Activated CD8-positive, alpha-beta memory T cell treated with anti-CD3 and anti-CD28 coated beads, Interleukin-2, amount 10 ng/mL, durations not matched to agents 7 days and 5 days (primary cell): Measurements from ENCODE around the gene GDF10. TPM values are rescaled to one million over a fixed set of nuclear protein-coding genes. Genes with fewer than 3 reads are reported as not detected.

ENCODE experiments used
- ATAC-seq: fragments of 150-1000 bp; cut with Tn5 transposase; one replicate; pipeline ENCODE4 v1.10.0; 2021; ENCODE audit warnings: moderate library complexity
- CTCF ChIA-PET: fragments of 350-600 bp; sonication (Branson Sonifier 250); formaldehyde crosslinking; loops from one replicate; lab custom pipeline; 2021; ENCODE audit warnings: antibody characterized with exemption; lab: Charles Lee
- DNase-seq: peaks from one replicate; pipeline ENCODE4 v3.0.0-alpha.2; 2020
- H3K27ac Mint-ChIP-seq: one replicate; pipeline ENCODE4 v1.8.0; 2021; ENCODE audit warnings: mild to moderate bottlenecking, mixed read lengths
- H3K27me3 Mint-ChIP-seq: one replicate; pipeline ENCODE4 v1.8.0; 2021; ENCODE audit warnings: mixed read lengths
- H3K36me3 Mint-ChIP-seq: one replicate; pipeline ENCODE4 v1.8.0; 2021; ENCODE audit warnings: mild to moderate bottlenecking, mixed read lengths
- H3K4me1 Mint-ChIP-seq: one replicate; pipeline ENCODE4 v1.8.0; 2021; ENCODE audit warnings: mixed read lengths
- H3K4me3 Mint-ChIP-seq: one replicate; pipeline ENCODE4 v1.8.0; 2021; ENCODE audit warnings: mild to moderate bottlenecking, moderate library complexity, mixed read lengths
- H3K9me3 Mint-ChIP-seq: one replicate; pipeline ENCODE4 v1.8.0; 2022; ENCODE audit warnings: low read depth, mixed read lengths
- total RNA-seq, 2 experiments: library from RNA; stranded (reverse); gene quantifications; one replicate each; pipeline ENCODE4 v1.2.3, GENCODE V29; 2021

The GDF10 gene
- total RNA-seq, 2 experiments from 2014 or later = 0.45 TPM; not detected in 1

DNA sequence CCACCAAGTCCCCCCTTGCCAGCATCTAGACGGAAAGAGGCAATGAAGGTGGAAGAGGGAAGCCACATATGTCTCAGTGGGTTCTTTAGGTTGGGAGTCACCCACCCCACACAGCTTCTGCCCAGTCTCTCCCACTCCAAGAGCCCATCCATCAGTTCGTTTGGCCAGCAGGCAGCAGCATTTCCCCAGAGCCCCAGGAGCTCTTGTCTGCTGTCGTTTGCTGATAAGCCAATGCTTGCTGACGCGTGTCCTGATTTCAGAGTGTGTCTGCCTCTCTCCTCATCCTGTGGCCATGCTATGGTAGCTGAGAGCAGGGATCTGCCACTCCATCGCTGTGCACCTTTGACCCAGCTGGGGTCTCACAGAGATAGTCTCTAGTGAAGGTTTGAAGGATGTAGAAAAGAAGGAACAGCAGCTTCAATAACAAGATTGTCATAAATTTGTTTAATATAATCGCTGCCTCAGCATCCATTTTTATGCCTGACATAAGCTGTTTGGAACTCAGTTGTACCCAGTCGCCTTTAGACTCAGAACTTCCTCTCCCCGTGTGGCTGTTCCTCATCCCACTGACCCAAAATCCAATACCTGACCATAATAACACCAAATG lies 39.4 kb upstream of the GDF10 start:
- H3K27ac Mint-ChIP-seq = peak overlapping the region; percentile 61
- DNase-seq = peak; percentile 39
- peaks cover 5% of the 10 kb centered on the region for H3K36me3 Mint-ChIP-seq
- H3K27me3 Mint-ChIP-seq = no peaks in the 10 kb centered on the region
- peaks cover under 1% of the 10 kb centered on the region for H3K9me3 Mint-ChIP-seq
- no peak for ATAC-seq
- H3K4me3 Mint-ChIP-seq = no peak overlapping the region
- CTCF ChIA-PET = no interaction called here
- peaks cover 45% of the 10 kb centered on the region for H3K4me1 Mint-ChIP-seq

GRCh38 chr10:47261121-47261520 lies 38.9 kb upstream of the GDF10 start:
- ATAC-seq (peak; percentile 49), DNase-seq (peak; percentile 55)
- Mint-ChIP-seq H3K9me3 (peaks cover 4% of the 10 kb centered on the region), H3K4me1 (peaks cover 45% of the 10 kb centered on the region), H3K4me3 (no peak overlapping the region), H3K27me3 (no peaks in the 10 kb centered on the region), H3K27ac (peak overlapping the region; percentile 61), H3K36me3 (peaks cover 7% of the 10 kb centered on the region)
- CTCF ChIA-PET = interaction anchor here (0.7 kb wide), 1 partner anchor 51 kb away, joined by 3 read pairs; no protein-coding TSS in a partner anchor

GRCh38 chr10:47261556-47261955 lies 38.4 kb upstream of the GDF10 start:
- no peak for ATAC-seq
- Mint-ChIP-seq H3K27ac (peak overlapping the region; percentile 31), H3K36me3 (peaks cover 7% of the 10 kb centered on the region), H3K9me3 (peaks cover 4% of the 10 kb centered on the region), H3K27me3 (no peaks in the 10 kb centered on the region), H3K4me3 (no peak overlapping the region), H3K4me1 (peaks cover 43% of the 10 kb centered on the region)
- CTCF ChIA-PET = interaction anchor here (0.7 kb wide), 1 partner anchor 50 kb away, joined by 3 read pairs; no protein-coding TSS in a partner anchor
- peak; percentile 30 for DNase-seq

DNA sequence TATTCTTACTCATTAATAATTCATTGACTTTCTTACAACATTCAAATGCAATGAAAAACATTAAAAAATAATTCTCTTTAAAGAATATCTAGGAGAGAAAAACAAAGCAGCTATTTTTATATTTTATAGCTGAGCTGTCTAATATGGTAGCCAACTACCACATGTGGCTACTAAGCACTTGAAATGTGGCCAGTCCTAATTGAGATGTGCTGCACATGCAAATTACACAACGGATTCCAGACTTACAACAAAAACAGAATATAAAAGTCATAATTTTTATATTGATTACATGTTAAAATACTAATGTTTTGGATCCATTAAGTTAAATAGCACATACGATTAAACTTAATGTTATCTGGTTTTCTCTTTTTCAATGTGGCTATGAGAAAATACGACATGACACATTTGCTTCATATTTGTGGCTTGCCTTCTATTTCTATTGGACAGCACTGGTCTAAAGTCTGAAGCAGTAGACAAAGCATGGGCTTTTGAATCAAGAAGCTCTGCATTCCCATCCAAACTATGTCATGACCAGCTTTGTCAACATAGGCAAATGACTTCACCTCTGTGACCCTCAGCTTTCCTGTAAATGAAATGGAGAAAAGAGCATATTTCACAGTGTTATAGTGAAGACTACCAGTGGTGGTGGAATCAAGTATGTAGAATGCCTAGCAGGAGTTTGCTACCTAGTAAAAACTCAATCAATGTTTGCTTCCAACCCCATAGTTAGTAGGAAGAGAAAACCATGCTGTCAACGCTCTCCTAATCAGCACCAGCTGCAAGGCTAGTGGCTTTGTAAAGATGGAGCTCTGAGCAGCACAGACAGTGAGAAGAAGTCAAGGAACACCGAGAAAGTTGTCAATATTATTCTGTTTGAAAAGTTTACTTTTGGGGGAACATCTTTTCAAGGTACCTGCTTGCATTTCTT lies 37.1 kb upstream of the GDF10 start:
- H3K9me3 Mint-ChIP-seq = peaks cover 4% of the 10 kb centered on the region
- DNase-seq (no peak), ATAC-seq (no peak)
- H3K4me3 Mint-ChIP-seq = no peak overlapping the region
- H3K4me1 Mint-ChIP-seq = peaks cover 30% of the 10 kb centered on the region
- CTCF ChIA-PET = no interaction called here
- H3K27me3 Mint-ChIP-seq = no peaks in the 10 kb centered on the region
- H3K36me3 Mint-ChIP-seq = peaks cover 5% of the 10 kb centered on the region
- H3K27ac Mint-ChIP-seq = no peak overlapping the region

- CTCF ChIA-PET = no interaction called here
- Mint-ChIP-seq H3K4me1 (peaks cover 27% of the 10 kb centered on the region), H3K27ac (no peak overlapping the region), H3K36me3 (peaks cover 5% of the 10 kb centered on the region), H3K4me3 (no peak overlapping the region), H3K27me3 (no peaks in the 10 kb centered on the region), H3K9me3 (peaks cover 4% of the 10 kb centered on the region)
- DNase-seq (peak; percentile 61), ATAC-seq (peak; percentile 81)
Measured at GRCh38 chr10:47264797-47265281, 35.2 kb upstream of the GDF10 start.

- H3K4me1 Mint-ChIP-seq = peaks cover 13% of the 10 kb centered on the region
- H3K27ac Mint-ChIP-seq = no peak overlapping the region
- peaks cover 3% of the 10 kb centered on the region for H3K36me3 Mint-ChIP-seq
- no peak for ATAC-seq
- peaks cover 4% of the 10 kb centered on the region for H3K9me3 Mint-ChIP-seq
- H3K4me3 Mint-ChIP-seq = no peak overlapping the region
- CTCF ChIA-PET = no interaction called here
- DNase-seq = peak; percentile 33
- no peaks in the 10 kb centered on the region for H3K27me3 Mint-ChIP-seq
Measured at GRCh38 chr10:47266602-47267001, 33.4 kb upstream of the GDF10 start.

DNA sequence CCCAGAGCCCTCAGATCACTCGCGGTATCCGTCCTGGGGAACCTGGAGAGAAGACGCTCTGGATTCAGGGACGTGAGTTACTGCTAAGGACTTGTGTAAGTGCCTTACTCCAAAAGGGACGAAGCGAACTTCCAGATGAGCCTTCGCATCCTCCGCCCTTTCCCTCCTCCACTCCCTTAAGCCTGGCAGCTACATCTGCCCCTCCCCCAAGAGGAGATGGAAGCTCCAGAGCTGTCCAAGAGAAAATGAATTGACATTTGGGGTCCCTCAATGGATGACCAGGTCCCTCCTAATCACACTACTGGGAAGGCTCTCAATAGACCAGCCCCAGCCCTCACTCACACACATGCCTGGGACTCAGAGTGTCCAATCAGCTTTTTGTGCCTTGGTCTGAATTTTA lies 31.3 kb upstream of the GDF10 start:
- peaks cover 2% of the 10 kb centered on the region for H3K27me3 Mint-ChIP-seq
- no peak overlapping the region for H3K4me3 Mint-ChIP-seq
- CTCF ChIA-PET = interaction anchor here (2.1 kb wide), 1 partner anchor 10 kb away, joined by 6 read pairs; no protein-coding TSS in a partner anchor
- peak; percentile 37 for DNase-seq
- peaks cover 11% of the 10 kb centered on the region for H3K4me1 Mint-ChIP-seq
- H3K27ac Mint-ChIP-seq = no peak overlapping the region
- ATAC-seq = no peak
- H3K9me3 Mint-ChIP-seq = peaks cover 6% of the 10 kb centered on the region
- H3K36me3 Mint-ChIP-seq = peaks cover 6% of the 10 kb centered on the region

GRCh38 chr10:47269294-47269693 lies 30.7 kb upstream of the GDF10 start:
- H3K4me3 Mint-ChIP-seq = no peak overlapping the region
- CTCF ChIA-PET = interaction anchor here (2.1 kb wide), 1 partner anchor 9 kb away, joined by 6 read pairs; no protein-coding TSS in a partner anchor
- H3K36me3 Mint-ChIP-seq = peaks cover 6% of the 10 kb centered on the region
- ATAC-seq (no peak), DNase-seq (no peak)
- peaks cover 7% of the 10 kb centered on the region for H3K9me3 Mint-ChIP-seq
- H3K27ac Mint-ChIP-seq = no peak overlapping the region
- H3K27me3 Mint-ChIP-seq = peaks cover 2% of the 10 kb centered on the region
- peaks cover 9% of the 10 kb centered on the region for H3K4me1 Mint-ChIP-seq

DNA sequence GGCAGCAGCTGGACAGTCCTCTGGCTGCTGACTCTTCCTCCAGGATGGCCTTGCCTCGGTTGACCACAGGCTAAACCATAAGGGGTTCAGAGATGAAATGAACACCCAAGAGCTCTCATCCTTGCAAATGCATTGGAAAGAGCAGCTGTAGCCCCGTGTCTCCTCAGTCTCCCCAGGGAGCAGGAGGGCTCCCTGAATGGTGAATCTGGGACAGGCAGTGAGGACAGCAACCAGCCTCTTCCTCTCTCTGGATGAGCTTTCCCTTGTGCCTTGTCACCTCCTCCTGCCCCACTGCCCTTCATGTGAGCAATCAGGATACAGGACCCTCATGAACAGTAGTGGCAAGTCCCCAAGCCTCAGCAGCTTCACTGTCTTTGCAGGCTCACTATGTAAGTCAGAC lies 23.9 kb upstream of the GDF10 start:
- ATAC-seq (no peak), DNase-seq (peak; percentile 15)
- Mint-ChIP-seq H3K27ac (no peak overlapping the region), H3K4me1 (peaks cover 22% of the 10 kb centered on the region), H3K27me3 (peaks cover 2% of the 10 kb centered on the region), H3K36me3 (peaks cover 3% of the 10 kb centered on the region), H3K4me3 (no peak overlapping the region), H3K9me3 (peaks cover 3% of the 10 kb centered on the region)
- CTCF ChIA-PET = interaction anchor here (1.0 kb wide), 1 partner anchor 228 kb away, joined by 3 read pairs; no protein-coding TSS in a partner anchor

DNA sequence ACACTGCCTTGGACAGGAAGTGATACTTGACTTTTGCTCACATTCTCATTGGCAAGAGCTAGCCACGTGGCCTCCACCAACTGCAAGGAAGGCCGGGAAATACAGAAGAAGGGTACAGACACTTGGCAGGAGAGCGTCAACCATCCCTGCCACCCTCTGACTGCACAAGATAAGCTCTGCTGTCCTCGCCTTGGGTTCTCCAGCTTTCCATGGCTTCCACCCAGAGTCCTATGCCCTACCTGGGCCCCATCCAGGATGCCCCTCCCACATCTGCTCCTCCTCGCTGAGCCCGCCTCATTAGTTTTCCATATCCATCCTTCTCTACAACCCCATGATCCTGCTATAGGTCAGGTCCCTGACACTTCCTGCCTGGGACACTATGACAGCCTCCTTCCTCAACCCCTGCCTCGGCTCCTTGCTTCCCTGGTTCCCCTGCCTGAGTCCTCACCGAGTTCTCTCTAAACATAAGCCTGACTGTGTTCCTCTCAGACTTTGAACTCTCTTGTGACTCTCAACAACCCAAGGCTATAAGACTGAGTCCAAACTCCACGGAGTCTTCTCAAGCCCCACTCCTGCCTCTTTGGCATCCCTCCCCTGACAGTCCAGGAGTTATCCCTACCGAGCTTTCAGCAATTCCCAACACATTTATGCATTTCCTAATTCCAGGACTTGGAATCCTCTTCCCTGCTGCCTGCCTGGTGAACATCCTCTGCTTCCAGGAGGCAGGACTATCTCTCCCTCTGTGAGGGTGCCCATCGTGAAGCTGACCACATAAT lies 23.2 kb upstream of the GDF10 start:
- H3K27ac Mint-ChIP-seq = no peak overlapping the region
- H3K27me3 Mint-ChIP-seq = peaks cover 2% of the 10 kb centered on the region
- no peak overlapping the region for H3K4me3 Mint-ChIP-seq
- H3K36me3 Mint-ChIP-seq = peaks cover 3% of the 10 kb centered on the region
- peaks cover 22% of the 10 kb centered on the region for H3K4me1 Mint-ChIP-seq
- CTCF ChIA-PET = interaction anchor here (1.0 to 2.3 kb wide), 3 partner anchors 8 to 229 kb away, joined by 3 to 6 read pairs (median 3); no protein-coding TSS in a partner anchor
- peaks cover 3% of the 10 kb centered on the region for H3K9me3 Mint-ChIP-seq
- ATAC-seq (no peak), DNase-seq (peak; percentile 28)

DNA sequence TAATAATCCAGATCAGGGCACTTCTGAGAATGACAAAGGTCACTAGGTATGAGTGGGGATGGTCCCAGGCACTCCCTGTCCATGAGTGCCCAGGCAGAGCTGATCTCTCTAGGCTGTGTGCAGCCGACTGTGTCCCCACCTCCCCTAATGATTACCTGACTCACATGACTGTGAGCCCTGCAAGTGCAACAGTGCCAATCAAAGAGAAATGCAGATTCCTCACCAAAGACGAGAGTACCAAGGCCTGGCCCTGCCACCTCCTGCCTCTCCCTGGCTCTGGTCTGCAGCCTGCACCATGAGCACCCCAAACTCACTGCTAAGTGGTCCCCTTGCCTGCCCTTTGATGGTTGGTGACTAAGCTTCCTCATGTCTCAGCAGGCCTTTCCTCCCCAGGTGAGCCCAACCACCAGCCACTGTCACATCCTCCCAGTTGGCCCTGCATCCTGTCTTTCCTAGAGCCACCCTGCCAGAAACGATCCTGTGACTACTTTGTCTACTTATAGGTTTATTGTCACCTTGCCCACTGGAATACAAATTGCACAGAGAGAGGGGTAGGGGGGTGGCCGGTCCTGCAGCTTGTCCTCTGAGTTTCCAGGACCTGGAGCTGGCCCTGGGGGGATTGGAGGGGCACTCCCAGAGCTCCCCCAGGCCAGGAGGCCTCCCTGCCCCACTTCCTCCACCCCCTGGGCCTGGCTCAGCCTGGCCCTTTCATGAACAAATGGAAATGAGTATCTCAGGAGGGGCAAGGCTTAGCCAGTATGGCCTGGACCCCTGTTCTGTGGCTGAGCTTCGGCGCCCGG lies 22.4 kb upstream of the GDF10 start:
- peak overlapping the region; percentile 5 for H3K27ac Mint-ChIP-seq
- ATAC-seq = peak; percentile 91
- peaks cover 3% of the 10 kb centered on the region for H3K9me3 Mint-ChIP-seq
- H3K4me3 Mint-ChIP-seq = no peak overlapping the region
- CTCF ChIA-PET = interaction anchor here (0.8 to 2.3 kb wide), 3 partner anchors 9 to 230 kb away, joined by 3 to 6 read pairs (median 3); no protein-coding TSS in a partner anchor
- H3K36me3 Mint-ChIP-seq = peaks cover 3% of the 10 kb centered on the region
- no peaks in the 10 kb centered on the region for H3K27me3 Mint-ChIP-seq
- H3K4me1 Mint-ChIP-seq = peaks cover 22% of the 10 kb centered on the region
- peak; percentile 74 for DNase-seq

GRCh38 chr10:47278152-47278473 lies 21.9 kb upstream of the GDF10 start:
- Mint-ChIP-seq H3K27ac (no peak overlapping the region), H3K4me3 (no peak overlapping the region), H3K9me3 (peaks cover 3% of the 10 kb centered on the region), H3K36me3 (peaks cover 3% of the 10 kb centered on the region), H3K4me1 (peaks cover 22% of the 10 kb centered on the region), H3K27me3 (no peaks in the 10 kb centered on the region)
- peak; percentile 20 for ATAC-seq
- peak; percentile 39 for DNase-seq
- CTCF ChIA-PET = interaction anchor here (0.8 to 2.3 kb wide), 4 partner anchors 9 to 230 kb away, joined by 3 to 6 read pairs (median 3); no protein-coding TSS in a partner anchor
